ENCODE measurements around the gene CENPM.

- no peak for TF ChIP-seq EZH2phosphoT487 (IDR thresholded peaks at IDR 0.05; ENCODE audit: borderline replicate concordance, low read depth, low read length)
- TF ChIP-seq, protein P1, sequence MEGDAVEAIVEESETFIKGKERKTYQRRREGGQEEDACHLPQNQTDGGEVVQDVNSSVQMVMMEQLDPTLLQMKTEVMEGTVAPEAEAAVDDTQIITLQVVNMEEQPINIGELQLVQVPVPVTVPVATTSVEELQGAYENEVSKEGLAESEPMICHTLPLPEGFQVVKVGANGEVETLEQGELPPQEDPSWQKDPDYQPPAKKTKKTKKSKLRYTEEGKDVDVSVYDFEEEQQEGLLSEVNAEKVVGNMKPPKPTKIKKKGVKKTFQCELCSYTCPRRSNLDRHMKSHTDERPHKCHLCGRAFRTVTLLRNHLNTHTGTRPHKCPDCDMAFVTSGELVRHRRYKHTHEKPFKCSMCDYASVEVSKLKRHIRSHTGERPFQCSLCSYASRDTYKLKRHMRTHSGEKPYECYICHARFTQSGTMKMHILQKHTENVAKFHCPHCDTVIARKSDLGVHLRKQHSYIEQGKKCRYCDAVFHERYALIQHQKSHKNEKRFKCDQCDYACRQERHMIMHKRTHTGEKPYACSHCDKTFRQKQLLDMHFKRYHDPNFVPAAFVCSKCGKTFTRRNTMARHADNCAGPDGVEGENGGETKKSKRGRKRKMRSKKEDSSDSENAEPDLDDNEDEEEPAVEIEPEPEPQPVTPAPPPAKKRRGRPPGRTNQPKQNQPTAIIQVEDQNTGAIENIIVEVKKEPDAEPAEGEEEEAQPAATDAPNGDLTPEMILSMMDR (conservative IDR thresholded peaks at IDR 0.05; ENCODE audit: low read length) = no peak
Measured at GRCh38 chr22:41935509-41935908, 11.4 kb downstream of the CENPM start.
